Smooth muscle cell (in vitro differentiated cells): ENCODE measurements around the gene HS3ST4. TPM values are rescaled to one million over a fixed set of nuclear protein-coding genes. Genes with fewer than 3 reads are reported as not detected.
"Not testable (repeated sequence)": the region's sequence is repeated elsewhere in the genome, so short reads cannot be mapped to it uniquely, and the experiment has no call there.

ENCODE experiments used
- DNase-seq: peaks from one replicate; lab custom pipeline; 2025; ENCODE audit not compliant: unreplicated experiment; lab: John Stamatoyannopoulos, UW
- H2AFZ ChIP-seq: fragments of 200-600 bp; sonication (generic); 2 replicates; pipeline ENCODE4 v1.6.0; 2016; ENCODE audit warnings: antibody characterized with exemption, low read depth, mild to moderate bottlenecking
- H3F3A ChIP-seq: fragments of 200-600 bp; sonication (generic); 2 replicates; pipeline ENCODE4 v1.6.0; 2017; ENCODE audit warnings: antibody characterized with exemption, low read depth
- H3K27ac ChIP-seq: fragments of 200-600 bp; sonication (generic); 2 replicates; pipeline ENCODE4 v1.5.1; 2016; ENCODE audit warnings: low read depth, mild to moderate bottlenecking
- H3K27me3 ChIP-seq: fragments of 200-600 bp; sonication (generic); 2 replicates; pipeline ENCODE4 v1.6.1; 2016; ENCODE audit warnings: low read depth, mild to moderate bottlenecking
- H3K36me3 ChIP-seq: fragments of 200-600 bp; sonication (generic); 2 replicates; pipeline ENCODE4 v1.5.1; 2016; ENCODE audit warnings: low read depth
- H3K4me1 ChIP-seq: fragments of 200-600 bp; sonication (generic); 2 replicates; pipeline ENCODE4 v1.5.1; 2016; ENCODE audit warnings: low read depth
- H3K4me2 ChIP-seq: fragments of 200-600 bp; sonication (generic); 2 replicates; pipeline ENCODE4 v1.6.0; 2016; ENCODE audit warnings: mild to moderate bottlenecking
- H3K4me3 ChIP-seq: fragments of 200-600 bp; sonication (generic); 2 replicates; pipeline ENCODE4 v1.5.1; 2016; ENCODE audit warnings: mild to moderate bottlenecking
- H3K79me2 ChIP-seq: fragments of 200-600 bp; sonication (generic); 2 replicates; pipeline ENCODE4 v1.6.0; 2016; ENCODE audit warnings: low read depth, mild to moderate bottlenecking
- H3K9ac ChIP-seq: fragments of 200-600 bp; sonication (generic); 2 replicates; pipeline ENCODE4 v1.6.0; 2016; ENCODE audit warnings: low read depth
- H3K9me3 ChIP-seq: fragments of 200-600 bp; sonication (generic); replicated peaks from 2 replicates; pipeline ENCODE4 v1.5.1; 2016; ENCODE audit warnings: low read depth
- H4K20me1 ChIP-seq: fragments of 200-600 bp; sonication (generic); 2 replicates; pipeline ENCODE4 v1.6.0; 2016; ENCODE audit warnings: low read depth
- WGBS: methylation state at CpG from one replicate; pipeline ENCODE4 v1.1.7; 2016; ENCODE audit warnings: low lambda C conversion rate; 5-methylcytosine and 5-hydroxymethylcytosine counted together
- polyA plus RNA-seq: library from polyadenylated mRNA; unstranded; fragments of >200 nt; fragmentation: Nextera tagmentation; extraction: Ambion mirVana; gene quantifications from 2 replicates; pipeline ENCODE4 v1.2.1, GENCODE V29; 2016
- total RNA-seq: library from RNA; depleted of rRNA; stranded (reverse); fragments of >200 nt; gene quantifications from 2 replicates; pipeline ENCODE4 v1.2.3, GENCODE V29; 2014
- TF ChIP-seq, protein P1 (sequence below): fragments of 200-600 bp; sonication (generic); IDR thresholded peaks from 2 replicates; pipeline ENCODE4 v1.5.1; 2017; ENCODE audit warnings: borderline replicate concordance, mild to moderate bottlenecking, antibody characterized with exemption; ENCODE audit not compliant: insufficient read depth, poor library complexity, severe bottlenecking

HS3ST4 gene
- total and polyA plus RNA-seq, 2 experiments from 2014 or later, result 0.29 to 2.2 TPM

DNA sequence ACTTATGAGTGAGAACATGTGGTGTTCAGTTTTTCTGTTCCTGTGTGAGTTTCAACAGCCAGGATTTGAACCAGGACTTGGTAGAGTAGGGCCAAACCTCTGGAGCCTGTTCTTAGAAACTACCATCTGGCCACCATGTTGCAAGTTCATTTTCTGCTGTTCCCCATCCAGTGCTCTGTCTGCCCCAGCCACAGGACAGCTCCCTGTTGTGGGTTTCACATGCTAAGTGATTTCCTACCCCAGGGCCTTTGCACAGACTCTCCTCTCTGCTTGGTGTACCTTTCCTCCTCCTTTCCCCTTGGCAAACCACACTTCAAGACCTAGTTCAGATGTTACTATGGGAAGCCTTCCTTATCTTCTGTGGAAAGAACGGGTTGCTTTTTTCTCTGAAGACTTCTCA, 79.5 kb downstream of the HS3ST4 start:
- no peak for DNase-seq
- no peaks in the 10 kb centered on the region for H3K79me2 ChIP-seq
- no peaks in the 10 kb centered on the region for H3K4me1 ChIP-seq
- H3K9ac ChIP-seq, result no peak overlapping the region
- H4K20me1 ChIP-seq, result no peaks in the 10 kb centered on the region
- no peaks in the 10 kb centered on the region for H3K36me3 ChIP-seq
- H3K9me3 ChIP-seq, result no peaks in the 10 kb centered on the region
- no peak overlapping the region for H2AFZ ChIP-seq
- no peak overlapping the region for H3K27ac ChIP-seq
- H3F3A ChIP-seq, result peaks cover 4% of the 10 kb centered on the region
- TF ChIP-seq, protein P1, sequence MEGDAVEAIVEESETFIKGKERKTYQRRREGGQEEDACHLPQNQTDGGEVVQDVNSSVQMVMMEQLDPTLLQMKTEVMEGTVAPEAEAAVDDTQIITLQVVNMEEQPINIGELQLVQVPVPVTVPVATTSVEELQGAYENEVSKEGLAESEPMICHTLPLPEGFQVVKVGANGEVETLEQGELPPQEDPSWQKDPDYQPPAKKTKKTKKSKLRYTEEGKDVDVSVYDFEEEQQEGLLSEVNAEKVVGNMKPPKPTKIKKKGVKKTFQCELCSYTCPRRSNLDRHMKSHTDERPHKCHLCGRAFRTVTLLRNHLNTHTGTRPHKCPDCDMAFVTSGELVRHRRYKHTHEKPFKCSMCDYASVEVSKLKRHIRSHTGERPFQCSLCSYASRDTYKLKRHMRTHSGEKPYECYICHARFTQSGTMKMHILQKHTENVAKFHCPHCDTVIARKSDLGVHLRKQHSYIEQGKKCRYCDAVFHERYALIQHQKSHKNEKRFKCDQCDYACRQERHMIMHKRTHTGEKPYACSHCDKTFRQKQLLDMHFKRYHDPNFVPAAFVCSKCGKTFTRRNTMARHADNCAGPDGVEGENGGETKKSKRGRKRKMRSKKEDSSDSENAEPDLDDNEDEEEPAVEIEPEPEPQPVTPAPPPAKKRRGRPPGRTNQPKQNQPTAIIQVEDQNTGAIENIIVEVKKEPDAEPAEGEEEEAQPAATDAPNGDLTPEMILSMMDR, result no peak
- no peak overlapping the region for H3K4me3 ChIP-seq
- no peak overlapping the region for H3K4me2 ChIP-seq
- H3K27me3 ChIP-seq, result peaks cover 9% of the 10 kb centered on the region
- 85% methylated on average over 1 of the region's 1 CpG for WGBS

DNA sequence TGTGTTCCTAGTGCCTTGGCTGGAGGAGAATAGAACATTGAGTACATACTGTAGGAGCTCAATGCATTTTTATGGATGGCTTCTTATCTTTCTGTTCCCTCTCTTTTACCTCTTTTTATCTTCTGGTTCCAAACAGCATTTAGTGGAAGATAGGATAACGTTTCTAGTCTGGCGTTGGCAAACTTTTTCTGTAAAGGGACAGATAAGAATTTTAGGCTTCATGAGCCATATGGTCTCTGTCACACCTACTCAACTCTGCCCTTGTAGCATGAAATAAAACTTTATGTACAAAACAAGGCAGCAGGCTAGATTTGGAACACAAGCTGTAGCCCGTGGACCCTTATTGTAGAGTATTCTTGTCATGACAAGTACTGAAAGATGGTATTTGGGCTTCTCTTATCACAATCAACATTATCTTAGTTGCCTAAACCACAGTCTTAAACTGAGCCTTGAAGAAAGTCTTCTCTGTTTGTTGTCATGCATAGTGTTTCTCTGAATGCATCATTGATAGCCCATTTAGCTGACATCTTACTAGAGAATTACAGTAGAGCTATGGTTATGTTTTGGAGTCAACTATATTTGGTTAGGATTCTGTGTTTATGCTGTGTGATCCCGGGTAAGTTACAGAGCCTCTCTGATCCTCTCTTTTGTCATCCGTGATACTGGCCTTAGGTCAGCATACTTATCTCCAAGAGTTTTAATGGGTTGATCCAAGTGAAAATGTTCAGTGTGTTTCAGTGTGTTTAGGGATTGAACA, 80.2 kb downstream of the HS3ST4 start:
- Histone ChIP-seq H3K9ac (no peak overlapping the region), H2AFZ (no peak overlapping the region), H3K27ac (no peak overlapping the region), H3K36me3 (no peaks in the 10 kb centered on the region), H4K20me1 (no peaks in the 10 kb centered on the region), H3K9me3 (no peaks in the 10 kb centered on the region), H3K79me2 (no peaks in the 10 kb centered on the region), H3K4me3 (no peak overlapping the region), H3F3A (peaks cover 4% of the 10 kb centered on the region), H3K27me3 (peaks cover 9% of the 10 kb centered on the region), H3K4me1 (no peaks in the 10 kb centered on the region), H3K4me2 (peak overlapping the region; percentile 2)
- TF ChIP-seq, protein P1, result no peak
- DNase-seq, result no peak
- 31% methylated on average over 5 of the region's 5 CpGs for whole genome bisulfite sequencing

DNA sequence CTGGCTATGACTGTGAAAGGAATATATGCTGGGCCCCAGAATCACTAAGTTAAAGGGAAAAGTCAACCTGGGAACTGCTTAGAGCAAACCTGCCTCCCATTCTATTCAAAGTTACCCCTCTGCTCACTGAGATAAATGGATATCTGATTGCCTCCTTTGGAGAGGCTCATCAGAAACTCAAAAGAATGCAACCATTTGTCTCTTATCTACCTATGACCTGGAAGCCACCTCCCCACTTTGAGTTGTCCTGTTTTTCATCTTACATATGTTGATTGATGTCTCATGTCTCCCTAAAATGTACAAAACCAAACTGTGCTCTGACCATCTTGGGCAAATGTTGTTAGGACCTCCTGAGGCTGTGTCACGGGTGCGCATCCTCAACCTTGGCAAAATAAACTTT, 84.5 kb downstream of the HS3ST4 start:
- WGBS, result 100% methylated on average over 2 of the region's 2 CpGs

DNA sequence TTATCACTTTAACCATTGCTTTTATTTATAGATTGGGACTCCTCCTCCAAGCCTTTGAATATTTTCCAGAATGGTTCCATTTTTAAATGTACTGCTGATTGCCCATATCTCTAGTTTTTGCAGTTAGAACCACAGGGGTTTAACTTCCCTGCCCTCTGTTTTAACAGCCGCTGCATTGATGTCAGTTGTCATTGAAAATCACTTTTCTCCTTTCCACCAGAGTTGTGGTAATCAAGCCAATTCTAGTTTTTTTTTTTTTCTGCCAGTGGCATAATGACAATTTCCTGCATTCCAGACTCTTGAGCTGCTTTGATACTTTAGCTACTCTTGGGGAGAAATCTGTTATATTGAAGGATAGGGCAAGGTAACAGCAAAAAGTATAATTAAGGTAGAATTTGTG, 91.5 kb downstream of the HS3ST4 start:
- TF ChIP-seq, protein P1, result no peak
- DNase-seq, result no peak
- Histone ChIP-seq H3F3A (no peaks in the 10 kb centered on the region), H3K27ac (no peak overlapping the region), H3K27me3 (peaks cover 7% of the 10 kb centered on the region), H2AFZ (no peak overlapping the region), H3K4me1 (peaks cover 6% of the 10 kb centered on the region), H3K79me2 (no peaks in the 10 kb centered on the region), H3K4me3 (no peak overlapping the region), H3K36me3 (no peaks in the 10 kb centered on the region), H3K9ac (no peak overlapping the region), H3K4me2 (peak overlapping the region; percentile 16), H4K20me1 (no peaks in the 10 kb centered on the region), H3K9me3 (no peaks in the 10 kb centered on the region)
- 21% methylated on average over 1 of the region's 1 CpG for WGBS

More for the DNA sequence above, 84.5 kb downstream of the HS3ST4 start:
- not testable (repeated sequence) for H3F3A ChIP-seq, H3K9me3 ChIP-seq, H3K4me2 ChIP-seq, H3K4me3 ChIP-seq, H3K9ac ChIP-seq, H4K20me1 ChIP-seq, H3K27me3 ChIP-seq, H3K79me2 ChIP-seq, H3K4me1 ChIP-seq, H3K27ac ChIP-seq, DNase-seq, H3K36me3 ChIP-seq, H2AFZ ChIP-seq
